Embryonic facial prominence (tissue), 1 donor: ENCODE measurements around the gene ALX3.

Experiments used
- DNase-seq: peaks from one replicate; pipeline ENCODE4 v3.0.0-alpha.2; 2016; ENCODE audit errors: extremely low spot score

ALX3 gene

DNA sequence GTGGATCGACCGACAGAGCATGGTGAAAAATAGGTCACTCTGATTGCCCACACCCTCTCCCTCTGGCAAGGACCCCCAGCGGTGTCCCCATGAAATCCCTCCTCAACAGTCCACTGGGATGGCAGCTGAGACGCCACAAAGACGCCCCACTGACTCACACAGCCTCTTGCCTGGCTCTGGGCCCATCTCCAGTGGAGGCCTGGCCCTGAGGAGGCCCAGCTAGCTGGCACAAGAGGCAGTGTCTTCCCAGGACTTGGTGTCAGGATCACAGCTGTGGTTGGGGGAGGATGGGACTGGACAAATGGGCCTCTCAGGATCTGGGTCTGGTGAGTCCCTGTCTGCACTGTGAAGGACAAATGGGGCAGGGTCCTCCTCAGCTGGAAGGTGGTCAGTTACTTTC is 4.6 kb downstream of the ALX3 start:
- DNase-seq, result no peak

DNA sequence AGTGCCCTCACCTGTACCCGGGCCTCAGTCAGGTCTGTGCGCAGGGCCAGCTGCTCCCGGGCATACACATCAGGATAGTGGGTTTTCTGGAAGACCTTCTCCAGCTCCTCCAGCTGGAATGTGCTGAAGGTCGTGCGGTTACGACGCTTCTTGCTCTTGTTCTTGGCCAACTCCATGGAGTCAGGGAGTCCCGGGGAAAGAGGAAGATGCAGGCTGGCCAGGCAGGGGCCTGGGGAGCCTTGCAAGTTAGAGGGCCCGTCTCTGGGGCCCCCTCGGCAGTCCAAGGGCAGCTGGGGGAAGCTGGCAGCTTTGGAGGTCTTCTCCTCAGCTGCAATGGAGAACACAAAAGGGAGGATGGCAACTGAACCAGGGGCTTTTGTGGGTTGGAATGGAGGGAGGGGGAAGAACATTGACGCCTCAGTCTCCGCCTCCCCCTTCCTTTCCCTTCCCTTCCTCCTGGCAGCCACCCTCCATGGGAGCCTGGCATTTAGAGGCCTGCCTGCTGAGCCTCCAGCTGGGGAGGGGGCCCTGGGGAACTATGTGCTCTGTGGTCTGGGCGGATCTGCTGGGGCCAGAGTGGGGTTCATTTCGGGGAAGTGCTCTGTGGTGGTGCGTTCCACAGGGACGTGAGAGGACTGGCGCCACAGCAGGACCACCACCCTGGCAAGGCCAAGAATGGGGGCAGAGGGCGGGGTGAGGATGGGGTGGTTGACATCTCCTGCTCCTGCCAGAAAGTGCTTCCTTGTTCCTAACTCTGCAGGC is 5.7 kb downstream of the ALX3 start:
- DNase-seq, result no peak

DNA sequence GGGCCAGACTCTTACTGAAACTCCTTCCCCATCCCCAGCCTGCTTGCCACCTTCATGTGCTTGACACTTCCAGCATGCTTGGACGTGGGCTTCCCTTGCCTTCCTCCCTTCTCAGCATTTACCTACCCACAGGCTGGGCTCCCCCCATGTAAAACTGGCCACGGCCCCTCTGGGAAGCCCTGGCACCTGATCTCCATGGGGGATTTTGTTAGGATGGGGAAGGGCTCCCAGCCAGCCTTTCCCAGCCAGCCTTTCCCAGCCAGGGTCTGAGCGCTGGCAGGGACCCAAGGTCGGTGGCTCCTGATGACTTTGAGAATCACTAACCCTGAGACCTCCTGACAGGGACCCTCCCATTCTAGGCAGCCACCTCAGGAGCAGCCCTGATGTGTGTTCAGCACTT is 6.7 kb downstream of the ALX3 start:
- no peak for DNase-seq

DNA sequence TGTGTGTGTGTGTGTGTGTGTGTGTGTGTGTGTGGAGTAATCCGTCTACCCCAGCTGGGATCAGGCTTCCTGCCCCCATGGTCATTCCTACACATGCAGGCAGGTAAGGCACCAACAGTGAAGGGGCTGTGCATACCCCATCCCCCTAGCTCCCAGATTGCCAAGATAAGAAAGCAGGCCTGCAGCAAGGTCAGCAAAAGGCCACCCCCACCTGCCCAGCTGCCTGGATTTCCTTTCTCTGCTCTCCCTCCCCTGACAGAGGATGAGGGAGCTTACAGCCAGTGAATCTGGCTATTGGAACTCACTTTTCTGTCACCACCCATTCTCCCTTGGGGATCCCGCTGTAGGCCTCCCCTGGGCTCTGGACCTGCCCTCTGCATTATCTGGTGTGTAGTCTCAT is 7.9 kb downstream of the ALX3 start:
- no peak for DNase-seq

DNA sequence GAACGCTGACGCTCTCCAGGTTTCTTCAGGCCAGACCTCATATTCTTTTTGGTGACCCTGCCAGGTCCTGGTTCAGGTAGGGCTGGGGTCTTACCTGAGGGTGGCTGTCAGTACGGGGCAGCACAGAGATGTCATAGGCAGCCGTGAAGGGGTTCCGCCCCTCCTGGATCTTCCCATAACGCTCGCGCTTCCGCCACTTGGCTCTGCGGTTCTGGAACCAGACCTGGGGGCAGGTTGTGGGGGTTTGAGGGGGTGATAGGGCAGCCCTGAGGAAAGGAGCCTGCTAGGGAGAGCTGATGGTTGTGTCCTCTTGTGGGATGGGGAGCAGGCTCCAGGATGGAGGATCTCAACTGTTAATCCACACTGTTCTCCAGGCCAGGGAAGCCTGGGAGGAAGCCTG is 9.1 kb downstream of the ALX3 start:
- DNase-seq, result no peak

DNA sequence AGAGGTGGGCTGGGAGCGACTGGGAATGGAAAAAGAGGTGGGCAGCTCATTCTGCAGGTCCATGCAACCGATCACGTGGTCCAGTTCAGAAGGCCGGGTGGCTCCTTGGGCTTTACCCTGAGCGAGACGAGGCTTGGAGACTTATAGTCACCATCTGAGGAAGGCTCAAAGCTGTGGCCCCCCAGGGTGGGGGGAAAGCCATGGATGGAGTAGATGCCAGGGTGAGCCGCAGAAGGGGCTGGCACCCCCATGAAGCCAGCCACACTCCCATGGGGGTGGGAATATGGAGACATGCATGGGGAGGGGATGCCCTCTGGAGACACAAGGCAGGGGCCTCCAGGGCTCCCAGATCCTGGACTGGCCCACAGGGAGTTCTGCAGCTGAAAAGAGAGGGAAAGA is 9.8 kb downstream of the ALX3 start:
- no peak for DNase-seq

DNA sequence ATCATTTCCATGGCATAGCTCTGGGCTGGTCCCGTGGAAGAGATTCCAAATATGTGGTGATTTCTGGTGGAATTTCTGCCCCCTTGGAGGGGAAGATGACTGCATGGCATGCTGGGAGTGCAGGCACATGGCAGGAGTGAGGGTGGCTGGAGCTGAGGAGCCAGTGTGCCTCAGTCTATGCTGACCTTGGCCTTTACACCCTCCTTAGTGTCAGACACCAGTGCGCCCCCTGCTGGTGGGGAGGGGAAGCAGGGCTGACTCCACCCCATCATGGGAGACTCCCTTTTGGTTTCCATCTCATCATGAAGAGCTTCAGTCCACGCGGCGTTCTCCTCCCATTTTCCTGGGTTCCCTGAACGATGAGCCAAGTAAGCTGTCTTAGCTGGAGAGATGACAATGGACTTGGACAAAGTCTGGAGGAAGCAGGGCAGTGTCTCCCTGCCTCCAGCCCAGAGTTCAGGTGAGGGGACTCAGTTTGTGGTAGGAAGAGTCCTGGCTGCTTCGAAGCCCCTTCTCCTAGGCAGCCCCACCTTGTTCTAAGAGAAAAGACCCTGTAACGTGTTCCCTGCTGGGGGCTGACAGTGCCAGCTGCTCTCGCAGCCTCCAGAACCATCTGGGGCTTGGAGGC is 10.3 kb downstream of the ALX3 start:
- no peak for DNase-seq

DNA sequence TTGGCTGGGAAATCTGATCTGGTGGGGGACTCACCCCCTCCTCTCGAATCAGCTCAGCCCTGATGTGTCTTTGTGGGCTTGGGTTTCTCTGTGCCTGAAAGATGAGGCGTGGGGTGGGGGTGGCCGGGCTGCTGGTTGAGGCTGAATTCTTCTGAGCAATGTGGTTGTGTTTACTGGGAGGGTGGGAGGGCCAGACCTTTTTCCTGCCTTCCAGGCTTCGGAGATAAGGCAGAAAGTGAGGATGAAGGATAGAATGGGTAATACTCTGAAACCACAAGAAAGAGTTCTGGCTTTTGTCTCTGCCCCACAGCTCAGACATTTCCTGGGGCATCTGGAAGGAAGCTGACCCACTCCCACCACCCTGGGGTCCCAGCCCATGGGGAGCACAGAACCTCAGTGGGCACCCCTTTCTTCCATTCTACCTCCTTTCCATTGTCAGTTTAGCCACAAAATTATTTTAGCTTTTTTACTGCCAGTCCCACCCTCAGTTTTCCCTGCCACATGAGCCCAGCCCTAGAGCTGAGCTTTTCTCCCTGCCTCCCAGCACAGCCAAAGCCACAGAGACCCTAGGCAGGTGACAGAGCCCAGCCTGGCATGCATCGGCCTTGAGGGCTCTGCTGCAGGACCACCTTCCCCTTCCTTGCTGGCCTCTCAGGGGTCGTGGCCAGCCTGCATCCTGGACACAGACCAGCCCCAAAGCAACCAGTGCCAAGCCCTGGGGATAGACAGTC is 11.2 kb downstream of the ALX3 start:
- DNase-seq, result no peak

DNA sequence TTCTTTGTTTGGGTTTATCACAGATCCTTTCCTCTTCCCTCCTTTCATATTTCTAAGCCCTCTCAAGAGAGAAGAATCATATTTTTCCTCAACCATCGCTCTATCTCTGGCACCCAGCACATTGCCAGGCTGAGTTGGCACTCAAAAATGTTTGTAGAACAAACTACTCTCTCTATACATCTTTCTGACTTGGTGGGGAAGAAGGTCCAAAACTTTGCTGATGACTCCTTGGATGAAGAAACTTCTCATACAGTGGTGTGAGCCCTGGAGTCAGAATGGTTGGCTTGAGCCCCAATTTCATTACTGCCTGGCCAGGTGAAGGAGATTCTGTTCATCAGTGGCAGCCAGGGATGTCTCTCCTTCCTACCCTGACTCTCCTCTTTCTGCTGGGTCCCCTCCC is 11.9 kb downstream of the ALX3 start:
- no peak for DNase-seq

DNA sequence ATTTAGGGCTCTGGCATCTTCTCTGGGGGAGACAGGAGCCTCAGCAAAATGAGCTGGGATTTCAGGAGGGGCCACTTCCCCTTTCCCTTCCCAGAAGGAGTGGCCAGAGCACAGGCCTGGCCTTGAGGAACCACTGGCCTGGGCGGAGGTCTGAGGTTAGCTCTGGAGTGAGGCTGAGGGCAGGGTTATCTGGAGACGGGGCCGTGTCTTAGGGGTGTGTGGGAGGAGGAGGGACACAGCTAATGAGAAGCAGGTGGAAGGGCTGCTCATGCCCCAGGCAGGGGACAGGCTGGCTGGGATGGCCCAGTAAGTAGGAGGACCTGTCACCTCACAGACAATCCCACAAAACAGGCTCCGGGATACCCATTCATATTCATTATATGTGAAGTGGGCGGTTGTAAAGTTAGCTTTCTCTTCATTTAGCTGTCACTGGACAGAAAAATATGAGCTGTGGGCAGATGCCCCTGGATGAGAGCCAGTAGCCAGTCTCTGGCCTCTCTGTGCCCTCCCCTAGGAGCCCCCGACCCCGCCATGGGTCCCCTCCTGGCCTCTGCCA is 12.4 kb downstream of the ALX3 start:
- DNase-seq, result no peak

DNA sequence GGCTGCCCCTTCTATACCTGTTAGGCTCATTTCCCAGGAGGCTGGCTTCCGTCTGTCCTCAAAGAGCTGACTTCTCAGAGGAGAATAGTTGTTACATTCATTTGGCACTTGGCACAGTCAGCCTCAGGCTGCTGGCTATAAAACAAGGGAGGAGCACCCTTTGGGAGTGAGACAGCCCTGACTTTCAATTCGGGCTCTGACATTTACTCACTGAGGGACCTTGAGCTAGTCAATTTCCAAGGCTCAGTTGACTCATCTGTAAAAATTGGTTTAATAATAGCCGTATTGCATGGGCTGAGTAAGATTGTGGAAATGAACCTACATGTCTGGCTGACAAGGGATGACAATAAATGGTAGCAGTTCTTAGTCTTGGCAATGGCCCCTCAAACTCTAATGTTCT is 13.7 kb downstream of the ALX3 start:
- no peak for DNase-seq

DNA sequence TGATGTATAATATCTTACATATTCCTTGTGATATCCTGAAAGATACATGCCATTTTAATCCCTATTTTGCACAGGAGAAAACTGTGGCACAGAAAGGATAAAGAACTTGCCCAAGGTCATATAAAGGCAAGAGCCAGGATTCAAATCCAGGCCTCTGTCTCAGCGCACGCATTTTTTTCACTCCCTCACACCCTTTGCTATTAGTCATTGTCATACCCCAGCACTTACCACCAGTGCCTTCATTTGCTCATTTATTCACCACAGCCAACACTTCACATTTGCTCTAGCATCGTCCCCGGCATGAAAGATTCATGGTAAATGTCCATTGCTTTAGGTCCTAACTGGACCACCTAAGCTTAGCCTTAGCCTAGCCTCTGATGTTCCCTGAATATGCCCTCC is 14.2 kb downstream of the ALX3 start:
- no peak for DNase-seq

DNA sequence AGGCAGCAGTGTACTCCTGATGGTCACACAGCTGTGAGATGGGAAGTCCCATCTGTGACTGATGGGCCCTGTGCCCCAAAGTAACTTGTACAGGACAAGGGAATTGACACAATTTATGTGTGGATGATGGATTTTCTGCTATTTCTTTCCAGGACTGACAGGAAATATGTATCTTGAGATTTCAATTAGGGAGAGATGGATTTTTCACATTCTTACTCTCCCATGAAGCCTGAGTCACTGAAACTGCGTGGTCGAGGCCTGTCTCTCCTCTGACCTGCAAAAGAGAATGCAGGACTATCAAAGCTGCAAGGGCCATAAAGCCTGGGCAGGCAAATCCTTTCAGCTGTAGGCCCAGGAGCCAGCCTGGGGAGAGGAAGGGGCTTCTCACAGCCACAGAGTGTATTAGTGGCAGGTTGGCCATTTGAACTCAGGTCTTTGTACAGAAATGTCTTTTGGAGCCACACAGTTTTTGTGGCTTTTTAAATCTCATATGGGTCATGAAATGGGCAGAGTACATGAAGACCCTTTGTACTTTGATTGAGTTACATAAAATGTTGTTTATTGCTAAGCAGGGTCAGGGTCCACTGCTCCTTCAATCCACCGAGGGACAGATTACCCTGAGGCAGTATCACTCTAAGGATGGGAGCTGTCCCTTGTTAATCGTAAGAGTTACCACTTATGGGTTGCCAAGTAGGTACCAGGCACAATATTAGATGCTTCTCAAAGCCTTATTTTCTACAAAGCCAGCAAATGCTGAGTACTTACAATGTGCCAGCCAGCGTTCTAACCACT is 14.8 kb downstream of the ALX3 start:
- DNase-seq, result no peak

DNA sequence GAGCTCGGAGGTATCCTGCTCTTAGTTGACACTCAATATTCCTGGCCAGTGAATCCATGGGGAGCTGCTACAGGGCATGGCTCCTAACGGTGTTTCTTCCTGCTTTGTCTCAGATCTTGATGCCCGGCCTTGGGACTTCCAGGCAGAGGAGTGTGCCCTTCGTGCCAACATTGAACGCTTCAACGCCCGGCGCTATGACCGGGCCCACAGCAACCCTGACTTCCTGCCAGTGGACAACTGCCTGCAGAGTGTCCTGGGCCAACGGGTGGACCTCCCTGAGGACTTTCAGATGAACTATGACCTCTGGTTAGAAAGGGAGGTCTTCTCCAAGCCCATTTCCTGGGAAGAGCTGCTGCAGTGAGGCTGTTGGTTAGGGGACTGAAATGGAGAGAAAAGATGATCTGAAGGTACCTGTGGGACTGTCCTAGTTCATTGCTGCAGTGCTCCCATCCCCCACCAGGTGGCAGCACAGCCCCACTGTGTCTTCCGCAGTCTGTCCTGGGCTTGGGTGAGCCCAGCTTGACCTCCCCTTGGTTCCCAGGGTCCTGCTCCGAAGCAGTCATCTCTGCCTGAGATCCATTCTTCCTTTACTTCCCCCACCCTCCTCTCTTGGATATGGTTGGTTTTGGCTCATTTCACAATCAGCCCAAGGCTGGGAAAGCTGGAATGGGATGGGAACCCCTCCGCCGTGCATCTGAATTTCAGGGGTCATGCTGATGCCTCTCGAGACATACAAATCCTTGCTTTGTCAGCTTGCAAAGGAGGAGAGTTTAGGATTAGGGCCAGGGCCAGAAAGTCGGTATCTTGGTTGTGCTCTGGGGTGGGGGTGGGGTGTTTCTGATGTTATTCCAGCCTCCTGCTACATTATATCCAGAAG is 16.7 kb downstream of the ALX3 start:
- no peak for DNase-seq

DNA sequence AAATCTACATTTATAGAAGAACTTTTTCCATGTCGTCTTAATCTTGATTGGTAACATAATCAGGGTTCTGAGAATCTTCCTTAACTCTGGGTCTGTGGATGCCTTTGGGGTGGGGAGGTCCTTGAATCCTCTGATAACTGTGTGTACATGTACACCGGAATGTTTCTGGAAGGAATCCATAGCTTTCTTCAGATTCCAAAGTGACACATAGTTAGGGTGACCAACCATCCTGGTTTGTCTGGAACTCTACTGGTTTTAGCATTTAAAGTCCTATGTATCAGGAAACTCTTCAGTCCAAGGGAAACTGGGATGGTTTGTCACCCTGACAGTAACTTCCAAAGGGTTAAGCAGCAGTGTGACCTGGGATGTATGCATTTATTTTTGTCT is 19.2 kb downstream of the ALX3 start:
- no peak for DNase-seq

DNA sequence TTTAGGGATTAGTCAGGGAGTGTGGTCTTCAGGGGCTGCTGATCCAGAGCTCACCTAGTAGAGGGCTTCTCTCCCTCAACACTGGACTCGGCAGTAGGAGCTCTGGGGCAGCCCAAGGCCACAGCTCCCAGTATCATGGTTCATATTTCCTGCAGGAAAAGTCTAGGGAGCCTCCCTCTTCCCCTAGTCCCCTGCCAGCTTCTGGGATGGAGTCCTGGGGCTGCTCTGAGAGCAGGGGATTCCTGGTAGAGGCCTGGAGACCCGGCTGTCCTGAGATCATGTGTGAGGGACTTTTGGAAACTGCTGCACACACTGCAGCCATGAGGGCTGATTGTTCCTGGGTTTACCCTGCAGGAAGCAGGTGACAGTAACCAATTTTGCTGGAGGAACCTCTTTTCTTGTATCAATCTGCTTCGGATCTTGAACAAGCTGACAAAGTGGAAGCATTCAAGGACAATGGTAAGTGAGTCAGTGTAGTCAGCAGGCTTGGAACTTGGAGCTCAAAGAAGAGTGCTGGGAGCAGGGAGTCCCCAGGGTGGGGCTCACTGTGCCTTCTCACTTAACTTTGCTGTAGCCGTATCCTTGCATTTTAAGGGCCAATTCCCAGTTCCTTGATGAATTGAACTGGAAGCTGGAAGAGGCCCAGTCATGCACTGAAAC is 19.7 kb downstream of the ALX3 start:
- DNase-seq, result no peak

DNA sequence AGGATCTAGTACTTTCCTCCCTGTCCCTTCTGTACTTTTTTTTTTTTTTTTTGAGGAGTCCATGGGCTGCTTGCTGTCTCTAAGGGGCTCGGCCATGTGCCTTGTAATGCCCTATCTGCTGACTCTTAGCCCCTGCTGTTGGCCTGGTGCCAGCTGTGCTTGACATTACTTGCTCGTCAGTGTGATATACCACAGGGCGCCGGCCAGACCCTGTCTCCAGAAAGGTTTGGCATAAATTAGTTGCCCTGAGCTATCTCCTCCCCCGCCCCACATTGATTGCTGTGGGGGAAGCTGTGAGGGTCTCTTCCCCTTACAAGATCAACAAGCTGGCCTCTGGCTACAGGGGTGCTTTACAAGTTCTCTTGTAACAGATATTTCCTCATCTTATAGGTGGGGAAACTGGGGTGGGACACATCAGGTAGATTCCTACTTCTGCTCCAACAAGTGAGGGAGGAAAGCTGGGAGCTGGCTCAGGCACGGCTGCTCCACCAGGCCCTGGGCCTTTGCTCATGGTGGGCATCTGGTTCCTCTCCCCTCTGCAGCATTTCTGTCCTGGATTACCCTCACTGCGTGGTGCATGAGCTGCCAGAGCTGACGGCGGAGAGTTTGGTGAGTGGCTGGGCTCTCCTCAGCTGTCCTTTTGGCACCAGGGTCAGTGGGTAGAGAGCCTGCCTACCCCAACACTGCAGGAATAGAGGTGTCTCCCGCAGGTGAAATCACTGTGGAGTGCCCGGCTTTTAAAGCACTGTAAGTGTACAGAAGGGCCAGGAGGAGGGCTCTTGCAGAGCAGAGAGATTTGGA is 20.5 kb downstream of the ALX3 start:
- no peak for DNase-seq

DNA sequence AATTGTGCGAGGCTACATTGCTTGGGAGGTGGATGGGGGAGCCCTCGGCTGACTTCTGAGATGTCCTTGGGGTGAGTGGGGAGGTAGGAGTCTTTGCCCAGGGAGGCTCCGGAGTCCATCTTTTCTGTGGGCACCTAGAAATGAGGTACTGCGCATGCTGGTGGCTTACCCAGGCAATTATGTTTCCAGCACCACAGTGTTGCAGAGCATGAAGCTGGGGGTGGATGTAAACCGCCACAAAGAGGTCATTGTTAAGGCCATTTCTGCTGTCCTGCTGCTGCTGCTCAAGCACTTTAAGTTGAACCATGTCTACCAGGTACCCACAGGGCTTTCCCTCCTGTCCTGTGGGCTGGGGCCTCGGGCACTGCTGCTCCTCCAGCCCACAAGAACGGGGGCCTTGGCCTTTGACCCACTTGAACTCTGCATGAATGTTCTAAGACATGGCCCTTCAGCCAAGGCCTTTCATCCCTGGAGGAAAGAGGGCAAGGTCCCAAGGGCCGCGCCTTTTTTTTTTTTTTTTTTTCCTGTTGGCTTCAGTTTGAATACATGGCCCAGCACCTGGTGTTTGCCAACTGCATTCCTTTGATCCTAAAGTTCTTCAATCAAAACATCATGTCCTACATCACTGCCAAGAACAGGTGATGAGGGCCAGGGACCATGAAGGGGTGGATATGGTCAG is 21.4 kb downstream of the ALX3 start:
- no peak for DNase-seq

DNA sequence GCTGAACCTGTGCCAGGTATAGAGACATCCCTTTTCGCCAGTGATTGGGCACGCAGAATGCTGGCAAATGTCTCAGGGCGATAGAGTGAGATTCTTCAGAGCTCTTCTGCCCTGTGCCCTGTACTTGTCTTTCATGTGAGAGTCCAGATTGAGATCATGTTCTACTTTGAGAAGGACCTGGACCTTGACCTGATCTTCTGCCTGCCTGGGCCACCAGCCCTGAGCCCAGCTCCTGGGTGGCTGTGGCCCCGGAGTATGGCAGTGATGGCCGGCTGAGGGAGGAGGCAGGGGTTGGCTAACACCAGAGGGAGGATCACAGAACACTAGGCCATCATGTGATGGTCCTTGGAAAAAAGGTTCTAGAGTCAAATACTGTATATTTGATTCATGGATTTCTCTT is 22.2 kb downstream of the ALX3 start:
- no peak for DNase-seq
